Activated CD8-positive, alpha-beta T cell treated with anti-CD3 and anti-CD28 coated beads for 36 hours (primary cell): ENCODE results near the gene PRKAG2. TPM values are rescaled to one million over a fixed set of nuclear protein-coding genes. Genes with fewer than 3 reads are reported as not detected.

Source experiments
- ATAC-seq: fragments of 200-7000 bp; cut with Tn5 transposase; one replicate; pipeline ENCODE4 v1.10.0; 2021; ENCODE audit warnings: mild to moderate bottlenecking, moderate library complexity
- CTCF ChIA-PET: fragments of 350-600 bp; sonication (Branson Sonifier 250); formaldehyde crosslinking; loops from one replicate; lab custom pipeline; 2021; ENCODE audit warnings: antibody characterized with exemption; lab: Charles Lee
- POLR2A ChIA-PET: fragments of 350-600 bp; sonication (Branson Sonifier 250); formaldehyde crosslinking; loops from one replicate; lab custom pipeline; 2021; ENCODE audit warnings: antibody characterized with exemption; lab: Charles Lee
- DNase-seq: peaks from one replicate; pipeline ENCODE4 v3.0.0-alpha.2; 2020
- H3K27ac Mint-ChIP-seq: one replicate; pipeline ENCODE4 v1.8.0; 2021; ENCODE audit warnings: mild to moderate bottlenecking, mixed read lengths
- H3K27me3 Mint-ChIP-seq: one replicate; pipeline ENCODE4 v1.8.0; 2021; ENCODE audit warnings: mixed read lengths
- H3K36me3 Mint-ChIP-seq: one replicate; pipeline ENCODE4 v1.8.0; 2021; ENCODE audit warnings: low read depth, mixed read lengths
- H3K4me1 Mint-ChIP-seq: one replicate; pipeline ENCODE4 v1.8.0; 2021; ENCODE audit warnings: low read depth, mixed read lengths
- H3K4me3 Mint-ChIP-seq: one replicate; pipeline ENCODE4 v1.8.0; 2021; ENCODE audit warnings: mild to moderate bottlenecking, moderate library complexity, mixed read lengths
- H3K9me3 Mint-ChIP-seq: one replicate; pipeline ENCODE4 v1.8.0; 2021; ENCODE audit warnings: mixed read lengths
- intact Hi-C: fragments of 100-400 bp; cut with micrococcal nuclease; formaldehyde crosslinking; loops from one replicate; pipeline ENCODE4 v1.10.0; 2022
- total RNA-seq, 2 experiments: library from RNA; stranded (reverse); gene quantifications; one replicate each; pipeline ENCODE4 v1.2.3, GENCODE V29; 2021
- TF ChIP-seq, protein P1 (sequence below): fragments of 200-600 bp; IDR thresholded peaks from one replicate; pipeline ENCODE4 v1.8.0; 2022; ENCODE audit warnings: antibody characterized with exemption, mild to moderate bottlenecking

The PRKAG2 gene
- total RNA-seq, 2 experiments from 2014 or later: 17.0 to 19.2 TPM

DNA sequence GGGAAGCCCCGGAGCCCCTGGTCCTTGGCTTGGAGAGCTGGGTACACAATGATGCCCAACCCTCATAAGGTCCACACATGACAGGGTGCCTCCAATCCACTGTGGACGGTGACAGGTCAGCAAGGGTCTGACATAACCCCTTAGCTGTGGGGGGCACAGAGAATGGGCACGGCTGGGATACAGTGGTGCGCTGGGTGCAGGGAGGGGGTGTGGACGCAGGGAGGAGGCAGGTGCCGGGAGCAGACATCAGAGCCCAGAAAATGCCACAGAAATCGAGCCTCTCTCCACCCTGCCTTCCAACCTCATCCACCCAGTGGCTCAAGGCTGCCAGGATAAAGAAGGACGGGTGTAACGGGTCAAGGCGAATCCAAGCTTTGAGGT is 179.4 kb downstream of the PRKAG2 start:
- TF ChIP-seq, protein P1, sequence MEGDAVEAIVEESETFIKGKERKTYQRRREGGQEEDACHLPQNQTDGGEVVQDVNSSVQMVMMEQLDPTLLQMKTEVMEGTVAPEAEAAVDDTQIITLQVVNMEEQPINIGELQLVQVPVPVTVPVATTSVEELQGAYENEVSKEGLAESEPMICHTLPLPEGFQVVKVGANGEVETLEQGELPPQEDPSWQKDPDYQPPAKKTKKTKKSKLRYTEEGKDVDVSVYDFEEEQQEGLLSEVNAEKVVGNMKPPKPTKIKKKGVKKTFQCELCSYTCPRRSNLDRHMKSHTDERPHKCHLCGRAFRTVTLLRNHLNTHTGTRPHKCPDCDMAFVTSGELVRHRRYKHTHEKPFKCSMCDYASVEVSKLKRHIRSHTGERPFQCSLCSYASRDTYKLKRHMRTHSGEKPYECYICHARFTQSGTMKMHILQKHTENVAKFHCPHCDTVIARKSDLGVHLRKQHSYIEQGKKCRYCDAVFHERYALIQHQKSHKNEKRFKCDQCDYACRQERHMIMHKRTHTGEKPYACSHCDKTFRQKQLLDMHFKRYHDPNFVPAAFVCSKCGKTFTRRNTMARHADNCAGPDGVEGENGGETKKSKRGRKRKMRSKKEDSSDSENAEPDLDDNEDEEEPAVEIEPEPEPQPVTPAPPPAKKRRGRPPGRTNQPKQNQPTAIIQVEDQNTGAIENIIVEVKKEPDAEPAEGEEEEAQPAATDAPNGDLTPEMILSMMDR: no peak
- no peak overlapping the region for H3K27ac Mint-ChIP-seq
- ChIA-PET CTCF (no interaction called here), POLR2A (no interaction called here)
- H3K9me3 Mint-ChIP-seq: no peaks in the 10 kb centered on the region
- intact Hi-C loops: no loop called here
- DNase-seq: no peak
- no peak overlapping the region for H3K4me3 Mint-ChIP-seq
- no peak for ATAC-seq
- peaks cover 9% of the 10 kb centered on the region for H3K4me1 Mint-ChIP-seq
- H3K27me3 Mint-ChIP-seq: no peaks in the 10 kb centered on the region
- H3K36me3 Mint-ChIP-seq: no peaks in the 10 kb centered on the region

DNA sequence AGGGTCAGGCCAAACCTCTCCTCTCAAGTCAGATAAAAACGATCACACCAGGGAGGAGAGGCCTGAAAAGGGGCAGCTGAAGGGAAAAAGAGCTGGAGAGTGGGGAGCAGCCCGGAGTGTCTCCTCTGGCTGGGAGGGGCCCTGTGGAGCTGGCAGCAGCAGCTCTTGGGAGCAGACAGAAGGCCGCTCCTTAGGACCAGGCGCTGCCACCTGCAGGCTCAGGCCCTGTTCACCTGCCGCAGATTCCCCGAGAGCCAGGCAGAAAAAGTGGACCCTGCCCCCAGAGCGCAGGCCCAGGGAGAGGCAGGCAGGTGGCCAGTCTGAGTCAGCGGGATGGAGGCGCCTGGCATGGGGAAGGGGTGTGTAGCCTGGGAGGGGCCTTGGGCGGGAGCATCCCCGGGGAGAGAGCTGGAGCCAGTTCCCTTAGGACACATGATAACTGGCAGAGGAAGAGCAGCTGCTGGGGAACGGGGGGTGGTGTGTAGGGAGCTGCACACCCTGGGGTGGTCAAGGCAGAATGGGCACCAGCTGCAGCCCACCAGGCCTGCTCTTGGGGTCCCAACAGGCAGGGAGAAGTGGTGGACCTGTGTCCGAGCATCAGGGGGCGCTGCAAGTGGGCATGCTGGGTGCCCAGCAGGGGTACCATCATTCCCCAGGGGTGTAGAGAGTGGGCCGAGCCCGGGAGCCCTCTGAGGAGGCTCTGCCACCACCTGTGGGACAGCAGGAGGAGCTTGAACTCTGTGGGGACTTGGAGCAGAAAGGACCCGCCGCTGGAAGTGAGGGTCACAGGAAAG is 180.0 kb downstream of the PRKAG2 start:
- CTCF ChIA-PET: interaction anchor here (1.8 kb wide), 1 partner anchor 10 kb away, joined by 6 read pairs; no protein-coding TSS in a partner anchor
- no peak for ATAC-seq
- H3K27ac Mint-ChIP-seq: no peak overlapping the region

DNA sequence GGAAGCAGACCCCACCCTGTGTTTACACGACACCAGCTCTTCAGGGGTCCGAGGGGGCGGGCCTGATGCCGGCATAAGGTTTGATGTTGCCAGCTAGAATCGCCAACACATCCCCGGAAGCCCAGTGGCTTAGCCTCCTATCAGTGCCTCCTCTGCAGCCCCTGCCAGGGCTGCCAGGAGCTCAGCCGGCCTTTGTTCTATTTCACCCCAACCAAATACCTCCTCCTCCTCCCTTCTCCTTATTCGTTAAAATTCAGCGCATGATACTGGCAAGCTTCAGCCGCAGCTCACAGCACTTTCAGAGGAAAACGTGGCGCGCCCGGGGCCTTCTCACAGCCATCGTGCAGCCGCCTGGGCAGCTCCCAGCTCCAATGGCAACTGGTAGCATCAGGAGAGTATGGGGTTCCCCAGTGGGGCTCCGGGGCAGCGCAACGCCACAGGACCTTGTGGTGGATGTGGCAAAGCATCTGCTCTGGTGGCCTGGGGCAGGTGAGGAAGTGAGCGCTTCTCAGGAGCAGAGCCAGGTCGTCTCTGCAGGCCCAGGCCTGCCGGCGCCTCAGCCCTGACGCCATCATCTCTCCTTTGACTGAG is 180.9 kb downstream of the PRKAG2 start:
- TF ChIP-seq, protein P1: no peak
- no peaks in the 10 kb centered on the region for H3K9me3 Mint-ChIP-seq
- DNase-seq (no peak), ATAC-seq (no peak)
- H3K27me3 Mint-ChIP-seq: no peaks in the 10 kb centered on the region
- intact Hi-C loops: no loop called here
- no peak overlapping the region for H3K4me3 Mint-ChIP-seq
- ChIA-PET CTCF (interaction anchor here (1.8 kb wide), 1 partner anchor 11 kb away, joined by 6 read pairs; no protein-coding TSS in a partner anchor), POLR2A (no interaction called here)
- no peak overlapping the region for H3K27ac Mint-ChIP-seq
- no peaks in the 10 kb centered on the region for H3K36me3 Mint-ChIP-seq
- peaks cover 9% of the 10 kb centered on the region for H3K4me1 Mint-ChIP-seq

More for the DNA sequence above, 180.0 kb downstream of the PRKAG2 start:
- no peak for DNase-seq
- Mint-ChIP-seq H3K4me3 (no peak overlapping the region), H3K27me3 (no peaks in the 10 kb centered on the region), H3K4me1 (peaks cover 9% of the 10 kb centered on the region), H3K36me3 (no peaks in the 10 kb centered on the region), H3K9me3 (no peaks in the 10 kb centered on the region)
- intact Hi-C loops: no loop called here
- POLR2A ChIA-PET: no interaction called here
- TF ChIP-seq, protein P1: no peak

DNA sequence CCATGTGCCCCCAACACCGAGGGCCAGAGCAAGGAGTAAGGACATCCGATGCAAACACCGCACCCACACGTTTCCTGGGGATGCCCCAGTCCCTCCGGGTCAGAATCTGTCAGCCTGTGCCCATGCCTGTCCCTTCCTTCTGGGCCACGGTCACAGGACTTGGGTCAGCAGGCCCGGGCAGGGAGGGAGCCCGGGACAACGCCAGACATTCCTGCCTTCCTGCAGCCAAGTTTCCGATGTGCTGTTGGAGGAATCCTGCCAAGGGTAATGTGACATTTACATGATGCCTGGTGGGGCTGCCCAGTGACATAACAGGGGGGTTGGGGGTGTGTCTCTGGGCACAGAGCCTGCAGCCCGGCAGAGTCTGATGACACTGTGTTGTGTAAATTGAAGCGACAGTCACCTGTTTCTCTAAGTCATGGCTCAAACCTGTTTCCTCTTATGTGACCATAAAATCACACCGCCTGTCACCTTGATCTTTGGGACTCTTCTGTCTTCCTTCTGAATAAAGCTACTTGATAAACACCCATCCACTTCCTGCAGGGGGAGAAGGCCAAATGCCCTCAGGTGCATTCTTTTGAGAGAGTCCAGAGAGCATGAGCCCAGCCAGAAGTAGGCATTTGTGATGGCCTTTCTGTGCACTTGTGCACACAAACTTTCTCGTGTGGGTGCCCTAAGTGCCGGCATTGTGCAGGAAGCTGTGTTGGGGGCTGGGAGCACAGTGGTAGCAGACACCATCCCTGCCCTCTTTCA is 181.9 kb downstream of the PRKAG2 start:
- CTCF ChIA-PET: interaction anchor here (1.8 kb wide), 1 partner anchor 12 kb away, joined by 6 read pairs; no protein-coding TSS in a partner anchor
- no peaks in the 10 kb centered on the region for H3K36me3 Mint-ChIP-seq
- H3K27me3 Mint-ChIP-seq: no peaks in the 10 kb centered on the region
- intact Hi-C loops: no loop called here
- no peak overlapping the region for H3K27ac Mint-ChIP-seq
- no peaks in the 10 kb centered on the region for H3K9me3 Mint-ChIP-seq
- ATAC-seq (peak; percentile 47), DNase-seq (peak; percentile 16)
- POLR2A ChIA-PET: interaction anchor here (1.1 kb wide), 1 partner anchor 12 kb away, joined by 3 read pairs; no protein-coding TSS in a partner anchor
- TF ChIP-seq, protein P1: no peak
- H3K4me3 Mint-ChIP-seq: no peak overlapping the region
- H3K4me1 Mint-ChIP-seq: peaks cover 9% of the 10 kb centered on the region
